Astrocyte of the spinal cord (primary cell): ENCODE data around the gene CRAMP1.

ENCODE experiments used
- DNase-seq: peaks from one replicate; pipeline ENCODE4 v3.0.0; 2011; ENCODE audit warnings: low read depth, low spot score
- H3K4me3 ChIP-seq: 2 replicates; pipeline ENCODE4 v1.5.1; 2011; ENCODE audit warnings: low read depth, mild to moderate bottlenecking, low read length, moderate library complexity
- CTCF ChIP-seq: IDR thresholded peaks from 2 replicates; pipeline ENCODE4 v1.5.1; 2012; ENCODE audit warnings: low read depth, mild to moderate bottlenecking, low read length, inconsistent platforms
- in situ Hi-C: cut with HindIII; loops from 2 replicates; pipeline ENCODE4 v1.10.0; 2017; ENCODE audit warnings: low sequenced_read_pairs

CRAMP1 gene

GRCh38 chr16:1642753-1643152 is 30.6 kb downstream of the CRAMP1 start:
- in situ Hi-C loops: no loop called here
- no peak overlapping the region for H3K4me3 ChIP-seq
- DNase-seq: no peak
- no peak for TF ChIP-seq CTCF

DNA sequence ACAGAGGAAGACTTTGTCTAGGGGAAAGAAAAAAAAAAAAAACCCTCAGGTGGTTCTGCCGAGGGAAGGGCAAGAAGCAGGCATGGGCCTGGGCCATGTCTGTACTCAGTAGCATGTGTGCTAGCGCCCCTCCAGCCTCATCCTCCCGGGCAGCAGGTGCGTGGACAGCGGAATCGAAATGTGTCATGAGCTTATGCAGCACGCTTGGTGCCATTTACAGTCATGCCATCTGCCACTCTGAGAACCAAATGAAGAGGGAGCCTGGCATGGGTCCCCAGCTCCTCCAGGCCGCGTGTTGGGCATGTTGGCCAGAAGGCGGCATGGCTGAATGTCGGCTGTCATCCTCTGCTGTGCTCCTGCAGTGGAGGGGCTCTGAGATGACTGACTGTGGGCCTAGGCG is 31.4 kb downstream of the CRAMP1 start:
- DNase-seq: no peak
- no peak for TF ChIP-seq CTCF
- H3K4me3 ChIP-seq: no peak overlapping the region
- in situ Hi-C loops: no loop called here

GRCh38 chr16:1645914-1646525 is 33.9 kb downstream of the CRAMP1 start:
- no peak for TF ChIP-seq CTCF
- no peak overlapping the region for H3K4me3 ChIP-seq
- in situ Hi-C loops: no loop called here
- peak; percentile 26 for DNase-seq

DNA sequence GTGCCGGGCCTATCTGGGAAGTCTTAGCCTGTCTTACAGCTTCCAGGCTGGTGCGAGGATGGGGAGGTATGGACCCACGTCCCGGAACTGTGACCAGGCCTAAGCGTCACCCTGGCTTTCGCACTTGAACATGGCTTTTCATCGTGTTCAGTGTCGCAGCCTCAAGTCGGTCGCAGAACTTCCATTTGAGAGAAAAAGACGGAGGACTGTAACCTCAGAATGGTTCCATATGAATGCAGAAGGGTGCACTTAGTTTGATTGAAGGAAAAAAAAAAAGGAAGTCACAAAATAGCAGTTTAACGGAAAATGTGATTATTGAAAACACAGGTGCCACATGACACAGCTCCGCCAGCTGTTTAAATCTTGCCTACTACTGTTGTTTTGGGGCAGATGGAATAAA is 35.7 kb downstream of the CRAMP1 start:
- in situ Hi-C loops: no loop called here
- no peak for TF ChIP-seq CTCF
- H3K4me3 ChIP-seq: no peak overlapping the region
- DNase-seq: no peak

DNA sequence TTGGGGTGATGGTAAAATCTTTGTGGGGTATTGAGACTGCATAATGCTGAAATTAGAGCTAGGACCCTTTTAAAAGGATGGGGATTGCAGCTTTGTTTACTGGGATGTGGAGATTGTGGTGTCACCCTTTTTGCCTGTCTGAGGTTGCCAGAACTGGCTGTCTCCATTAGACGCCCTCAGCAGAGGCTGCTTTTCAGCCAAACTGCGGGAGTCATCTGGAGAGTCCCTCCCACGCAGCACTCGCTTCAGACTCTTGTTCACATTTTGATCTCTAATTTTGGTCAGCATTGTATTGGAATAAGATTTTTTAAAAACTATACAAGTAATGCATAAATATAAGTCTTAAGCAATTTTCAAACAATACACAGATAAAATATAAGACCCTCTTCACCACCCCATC is 38.0 kb downstream of the CRAMP1 start:
- no peak overlapping the region for H3K4me3 ChIP-seq
- TF ChIP-seq CTCF: no peak
- no peak for DNase-seq
- in situ Hi-C loops: no loop called here

DNA sequence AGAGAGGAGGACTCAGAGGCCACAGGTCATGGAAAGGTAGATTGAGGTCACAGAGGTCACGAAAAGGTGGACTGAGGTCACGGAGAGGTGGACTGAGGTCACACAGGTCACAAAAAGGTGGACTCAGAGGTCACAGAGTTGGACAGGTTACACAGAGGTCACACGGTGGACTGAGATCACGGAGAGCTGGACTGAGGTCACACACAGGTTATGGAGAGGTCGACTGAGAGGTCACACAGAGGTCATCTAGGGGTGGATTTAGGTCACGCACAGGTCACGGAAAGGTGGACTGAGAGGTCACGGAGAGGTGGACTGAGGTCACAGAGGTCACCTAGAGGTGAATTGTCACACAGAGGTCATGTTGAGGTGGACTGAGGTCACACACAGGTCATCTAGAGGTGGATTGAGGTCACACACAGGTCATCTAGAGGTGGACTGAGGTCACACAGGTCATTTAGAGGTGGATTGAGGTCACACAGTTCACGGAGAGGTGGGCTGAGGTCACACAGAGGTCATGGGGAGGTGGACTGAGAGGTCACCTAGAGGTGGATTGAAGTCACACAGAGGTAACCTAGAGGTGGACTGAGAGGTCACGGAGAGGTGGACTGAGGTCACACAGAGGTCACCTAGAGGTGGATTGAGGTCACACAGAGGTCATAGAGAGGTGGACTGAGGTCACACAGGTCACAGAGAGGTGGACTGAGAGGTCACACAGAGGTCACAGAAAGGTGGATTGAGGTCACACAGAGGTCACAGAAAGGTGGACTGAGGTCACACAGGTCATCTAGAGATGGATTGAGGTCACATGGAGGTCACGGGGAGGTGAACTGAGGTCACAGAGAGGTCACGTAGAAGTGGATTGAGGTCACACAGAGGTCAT is 39.2 kb downstream of the CRAMP1 start:
- no peak for TF ChIP-seq CTCF
- in situ Hi-C loops: no loop called here
- no peak overlapping the region for H3K4me3 ChIP-seq
- DNase-seq: no peak
